ENCODE results near the gene LZTS3. TPM values are rescaled to one million over a fixed set of nuclear protein-coding genes. Genes with fewer than 3 reads are reported as not detected.
A peak's percentile ranks its signal among the peaks of the same experiment; 100 is the strongest.
"Not testable (repeated sequence)": the region's sequence is repeated elsewhere in the genome, so short reads cannot be mapped to it uniquely, and the experiment has no call there.

Gene LZTS3
- total RNA-seq, 1 donor from 2014 or later = 0.84 TPM

DNA sequence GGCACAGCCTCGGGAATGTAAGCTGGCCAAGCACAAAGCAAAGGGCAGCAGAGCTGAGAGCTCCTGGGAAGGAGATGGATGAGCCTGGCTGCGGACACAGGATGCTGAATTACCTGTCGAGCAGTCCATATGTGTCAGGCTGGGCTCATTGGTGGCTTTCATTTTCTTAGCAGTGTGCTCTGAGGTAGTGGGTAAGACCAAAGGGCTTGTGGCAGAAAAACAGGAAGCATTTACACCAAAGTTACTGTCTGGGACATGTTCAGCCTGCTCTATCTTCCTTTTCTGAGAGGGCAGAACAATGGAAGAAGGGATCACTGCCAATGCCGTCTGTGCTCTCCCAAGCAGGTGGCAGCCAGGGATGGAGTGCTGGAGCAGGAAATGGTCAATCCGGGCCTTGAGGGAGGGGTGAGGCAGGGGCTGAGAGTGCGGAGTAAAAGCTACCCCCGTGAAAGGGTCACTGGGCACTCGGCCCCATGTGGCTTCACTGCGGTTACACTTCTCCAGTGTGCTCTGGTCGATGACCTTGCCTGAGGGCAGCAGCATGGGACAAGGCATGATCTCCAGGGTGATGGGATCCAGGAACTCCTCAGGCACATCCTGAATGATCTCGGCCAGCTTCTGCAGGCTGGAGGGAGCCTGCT, 52.0 kb downstream of the LZTS3 start:
- peaks cover 7% of the 10 kb centered on the region for H3K9me3 Mint-ChIP-seq
- no peaks in the 10 kb centered on the region for H3K27me3 Mint-ChIP-seq
- ATAC-seq (ENCODE audit: low read depth) (no peak), DNase-seq (no peak)
- intact Hi-C loops (cut with micrococcal nuclease) = no loop called here
- H3K4me1 Mint-ChIP-seq = peaks cover 6% of the 10 kb centered on the region
- H3K4me3 Mint-ChIP-seq = no peak overlapping the region
- H3K27ac Mint-ChIP-seq = no peak overlapping the region
- H3K36me3 Mint-ChIP-seq (ENCODE audit: low read depth) = peaks cover 55% of the 10 kb centered on the region
- ChIA-PET CTCF (no interaction called here), POLR2A (no interaction called here)
- TF ChIP-seq, protein P1, sequence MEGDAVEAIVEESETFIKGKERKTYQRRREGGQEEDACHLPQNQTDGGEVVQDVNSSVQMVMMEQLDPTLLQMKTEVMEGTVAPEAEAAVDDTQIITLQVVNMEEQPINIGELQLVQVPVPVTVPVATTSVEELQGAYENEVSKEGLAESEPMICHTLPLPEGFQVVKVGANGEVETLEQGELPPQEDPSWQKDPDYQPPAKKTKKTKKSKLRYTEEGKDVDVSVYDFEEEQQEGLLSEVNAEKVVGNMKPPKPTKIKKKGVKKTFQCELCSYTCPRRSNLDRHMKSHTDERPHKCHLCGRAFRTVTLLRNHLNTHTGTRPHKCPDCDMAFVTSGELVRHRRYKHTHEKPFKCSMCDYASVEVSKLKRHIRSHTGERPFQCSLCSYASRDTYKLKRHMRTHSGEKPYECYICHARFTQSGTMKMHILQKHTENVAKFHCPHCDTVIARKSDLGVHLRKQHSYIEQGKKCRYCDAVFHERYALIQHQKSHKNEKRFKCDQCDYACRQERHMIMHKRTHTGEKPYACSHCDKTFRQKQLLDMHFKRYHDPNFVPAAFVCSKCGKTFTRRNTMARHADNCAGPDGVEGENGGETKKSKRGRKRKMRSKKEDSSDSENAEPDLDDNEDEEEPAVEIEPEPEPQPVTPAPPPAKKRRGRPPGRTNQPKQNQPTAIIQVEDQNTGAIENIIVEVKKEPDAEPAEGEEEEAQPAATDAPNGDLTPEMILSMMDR (IDR thresholded peaks at IDR 0.05) = no peak

DNA sequence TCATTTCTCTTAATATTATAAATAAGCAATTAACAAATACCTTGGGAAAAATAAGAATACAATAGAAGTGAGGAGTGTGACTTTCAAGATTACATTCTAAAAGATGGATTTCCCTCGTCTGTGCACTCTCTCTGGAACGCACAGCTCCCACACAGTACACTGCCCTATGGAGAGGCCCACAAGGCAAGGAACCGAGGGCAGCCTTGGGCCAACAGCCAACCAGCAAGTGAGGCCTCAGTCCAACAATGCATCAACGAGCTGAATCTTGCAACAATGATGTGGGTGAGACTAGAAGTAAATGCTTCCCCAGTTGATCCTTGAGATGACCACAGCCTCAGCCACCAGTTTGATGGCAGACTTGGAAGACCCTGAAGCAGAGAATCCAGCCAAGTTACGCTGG, 54.3 kb downstream of the LZTS3 start:
- TF ChIP-seq, protein P1 (IDR thresholded peaks at IDR 0.05) = no peak
- POLR2A ChIA-PET = no interaction called here
- Mint-ChIP-seq H3K9me3 (peaks cover 7% of the 10 kb centered on the region), H3K36me3 (ENCODE audit: low read depth) (peaks cover 48% of the 10 kb centered on the region), H3K27me3 (no peaks in the 10 kb centered on the region), H3K4me1 (peaks cover 8% of the 10 kb centered on the region), H3K27ac (no peak overlapping the region), H3K4me3 (no peak overlapping the region)
- CTCF ChIA-PET = no interaction called here
- no peak for ATAC-seq (ENCODE audit: low read depth)
- intact Hi-C loops (cut with micrococcal nuclease) = loop anchor here (5.0 kb wide), 1 partner anchor 38 kb away; the partner anchor contains the start of genes FASTKD5 and UBOX5
- no peak for DNase-seq

GRCh38 chr20:3117839-3118379, 55.4 kb downstream of the LZTS3 start:
- H3K27ac Mint-ChIP-seq, H3K4me1 Mint-ChIP-seq, H3K9me3 Mint-ChIP-seq, H3K27me3 Mint-ChIP-seq, H3K4me3 Mint-ChIP-seq, DNase-seq: not testable (repeated sequence)
- H3K36me3 Mint-ChIP-seq (ENCODE audit: low read depth) = peaks cover 42% of the 10 kb centered on the region
- ATAC-seq (ENCODE audit: low read depth) = peak; percentile 67
- intact Hi-C loops (cut with micrococcal nuclease) = loop anchor here (5.0 kb wide), 1 partner anchor 39 kb away; the partner anchor contains the start of genes FASTKD5 and UBOX5
- CTCF ChIA-PET = interaction anchor here (1.5 to 1.9 kb wide), 2 partner anchors 36 to 198 kb away, joined by 3 to 6 read pairs; no protein-coding TSS in a partner anchor
- POLR2A ChIA-PET = interaction anchor here (0.6 kb wide), 1 partner anchor 269 kb away, joined by 3 read pairs; no protein-coding TSS in a partner anchor

- intact Hi-C loops (cut with micrococcal nuclease) = loop anchor here (5.0 kb wide), 1 partner anchor 41 kb away; the partner anchor contains the start of genes FASTKD5 and UBOX5
- ATAC-seq (ENCODE audit: low read depth) (no peak), DNase-seq (no peak)
- no peaks in the 10 kb centered on the region for H3K27me3 Mint-ChIP-seq
- peaks cover 32% of the 10 kb centered on the region for H3K36me3 Mint-ChIP-seq (ENCODE audit: low read depth)
- peaks cover 8% of the 10 kb centered on the region for H3K4me1 Mint-ChIP-seq
- no peaks in the 10 kb centered on the region for H3K9me3 Mint-ChIP-seq
- H3K27ac Mint-ChIP-seq = no peak overlapping the region
- no peak overlapping the region for H3K4me3 Mint-ChIP-seq
- ChIA-PET CTCF (interaction anchor here (3.4 kb wide), 1 partner anchor 63 kb away, joined by 27 read pairs; no protein-coding TSS in a partner anchor), POLR2A (interaction anchor here (0.6 kb wide), 1 partner anchor 81 kb away, joined by 4 read pairs; no protein-coding TSS in a partner anchor)
- TF ChIP-seq, protein P1 (IDR thresholded peaks at IDR 0.05) = no peak
Measured at GRCh38 chr20:3116341-3116740, 57.0 kb downstream of the LZTS3 start.

DNA sequence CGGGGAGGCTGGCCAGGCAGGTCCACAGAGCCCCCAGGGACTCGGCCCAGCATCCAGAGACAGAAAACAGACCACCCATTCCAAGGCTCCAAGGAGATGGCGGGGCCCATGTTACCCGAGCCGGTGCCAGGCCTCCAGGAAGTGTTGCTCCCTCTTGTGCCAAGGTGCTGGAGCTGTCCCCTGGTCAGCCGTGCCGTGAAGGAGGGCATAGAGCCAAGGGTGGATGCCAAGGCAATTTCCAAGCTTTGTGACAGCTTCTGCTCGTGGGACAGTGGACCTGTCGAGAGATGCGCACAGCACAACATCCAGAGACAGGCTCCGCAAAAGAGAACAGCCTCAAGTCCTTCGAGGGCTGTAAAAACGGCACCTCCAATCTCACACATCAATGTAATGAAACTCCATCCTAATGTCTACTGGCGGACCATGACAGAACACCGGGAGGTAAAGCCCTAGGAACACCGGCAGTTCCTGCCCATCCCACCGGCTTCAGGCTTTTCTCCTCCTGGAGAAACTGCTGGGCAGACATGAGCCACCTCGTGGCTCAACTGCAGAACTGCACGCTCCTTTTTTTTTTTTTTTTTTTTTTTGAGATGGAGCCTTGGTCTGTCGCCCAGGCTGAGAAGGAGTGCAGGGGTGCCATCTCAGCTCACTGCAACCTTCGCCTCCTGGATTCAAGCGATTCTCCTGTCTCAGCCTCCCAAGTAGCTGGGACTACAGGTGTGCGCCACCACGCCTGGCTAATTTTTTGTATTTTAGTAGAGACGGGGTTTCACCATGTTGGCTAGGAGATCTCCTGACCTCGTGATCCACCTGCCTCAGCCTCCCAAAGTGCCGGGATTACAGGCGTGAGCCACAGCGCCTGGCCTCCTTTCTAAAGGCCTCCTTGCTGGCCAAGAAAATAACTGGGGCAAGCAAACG, 57.9 kb downstream of the LZTS3 start:
- H3K4me1 Mint-ChIP-seq = peaks cover 3% of the 10 kb centered on the region
- ChIA-PET CTCF (interaction anchor here (0.6 to 3.4 kb wide), 4 partner anchors 10 to 63 kb away, joined by 3 to 27 read pairs (median 3); no protein-coding TSS in a partner anchor), POLR2A (interaction anchor here (0.6 kb wide), 1 partner anchor 82 kb away, joined by 4 read pairs; no protein-coding TSS in a partner anchor)
- H3K4me3 Mint-ChIP-seq = no peak overlapping the region
- ATAC-seq (ENCODE audit: low read depth) (peak; percentile 77), DNase-seq (no peak)
- H3K27me3 Mint-ChIP-seq = no peaks in the 10 kb centered on the region
- H3K27ac Mint-ChIP-seq = no peak overlapping the region
- no peaks in the 10 kb centered on the region for H3K9me3 Mint-ChIP-seq
- H3K36me3 Mint-ChIP-seq (ENCODE audit: low read depth) = peaks cover 25% of the 10 kb centered on the region
- intact Hi-C loops (cut with micrococcal nuclease) = loop anchor here (1.0 to 5.0 kb wide), 5 partner anchors 23 to 201 kb away; partner anchors contain the start of genes FASTKD5 and UBOX5
- TF ChIP-seq, protein P1 (IDR thresholded peaks at IDR 0.05) = peak; percentile 78
